ENCODE data around the gene CCDC127.

GRCh38 chr5:184471-184870, 33.5 kb downstream of the CCDC127 start:
- TF ChIP-seq POLR2AphosphoS5 (IDR thresholded peaks at IDR 0.05) (no peak), POLR2A (IDR thresholded peaks at IDR 0.05) (no peak), CTCF (IDR thresholded peaks at IDR 0.05 in 8 of 11, conservative IDR thresholded peaks at IDR 0.05 in 3 of 11) (no peak)

Measured in spleen (tissue), 7 donors.